Measurements from ENCODE around the gene DECR2. TPM values are rescaled to one million over a fixed set of nuclear protein-coding genes. Genes with fewer than 3 reads are reported as not detected.
A peak's percentile ranks its signal among the peaks of the same experiment; 100 is the strongest.

Gene DECR2
- polyA plus RNA-seq, 3 donors, result 5.7 to 12.8 (median 8.7) TPM

- H4K20me1 ChIP-seq (ENCODE audit: insufficient read depth, low read length), result no peaks in the 10 kb centered on the region
- H3K9me3 Mint-ChIP-seq, result no peaks in the 10 kb centered on the region
- peak overlapping the region; percentile 85 to 89 for H3K4me3 Mint-ChIP-seq
- peaks cover 44 to 77% of the 10 kb centered on the region in 2 donors for H3K36me3 Mint-ChIP-seq
- intact Hi-C loops (cut with micrococcal nuclease), result no loop called here
- no peak for DNase-seq
- no peak for TF ChIP-seq CTCF (IDR thresholded peaks at IDR 0.05)
- peak overlapping the region; percentile 47 to 66 for H3K27ac ChIP-seq (ENCODE audit: low read depth in 1 of 2, low read length in 2 of 2)
- H3K4me1 ChIP-seq (ENCODE audit: control insufficient read depth in 1 of 2, insufficient read depth in 2 of 2, low read length in 2 of 2), result peaks cover 17 to 20% of the 10 kb centered on the region in 2 donors
- peak overlapping the region; percentile 27 for H3K9ac ChIP-seq (ENCODE audit: insufficient read depth, low read length, poor library complexity, severe bottlenecking)
- H3K4me2 ChIP-seq (replicated peaks; ENCODE audit: extremely low read depth, low read length, poor library complexity, severe bottlenecking), result peak overlapping the region; percentile 79
- H3K27me3 ChIP-seq (ENCODE audit: control insufficient read depth in 2 of 2, insufficient read depth in 2 of 2, low read length in 2 of 2), result no peaks in the 10 kb centered on the region
- H3K36me3 ChIP-seq (replicated peaks in 1 of 2; ENCODE audit: control insufficient read depth in 1 of 2, insufficient read depth in 2 of 2, low read length in 2 of 2), result peaks cover 59 to 77% of the 10 kb centered on the region in 2 donors
- H2AFZ ChIP-seq (ENCODE audit: insufficient read depth, low read depth, low read length, poor library complexity, severe bottlenecking), result peak overlapping the region; percentile 65
- WGBS (ENCODE audit: insufficient coverage), result 53% methylated on average over 9 of the region's 10 CpGs
- H3K4me3 ChIP-seq (replicated peaks in 1 of 3; ENCODE audit: low read depth in 2 of 3, low read length in 3 of 3), result peak overlapping the region in 2 of 3 experiments; percentile 14 to 71
- H3K4me1 Mint-ChIP-seq, result peaks cover 18% of the 10 kb centered on the region
- peaks cover 3% of the 10 kb centered on the region for H3K79me2 ChIP-seq (ENCODE audit: insufficient read depth, low read length)
- peak overlapping the region in 5 of 7 donors; percentile 61 to 90 (median 73) for H3K27ac Mint-ChIP-seq
- H3K9me3 ChIP-seq (replicated peaks in 1 of 2; ENCODE audit: control insufficient read depth in 1 of 2, insufficient read depth in 1 of 2, low read length in 2 of 2), result no peaks in the 10 kb centered on the region
- peaks cover 0 to 6% (median 4%) of the 10 kb centered on the region in 3 donors for H3K27me3 Mint-ChIP-seq (ENCODE audit: low read depth in 3 of 3)
These were observed 30.6 kb upstream of the DECR2 start for GRCh38 chr16:370979-371514.

DNA sequence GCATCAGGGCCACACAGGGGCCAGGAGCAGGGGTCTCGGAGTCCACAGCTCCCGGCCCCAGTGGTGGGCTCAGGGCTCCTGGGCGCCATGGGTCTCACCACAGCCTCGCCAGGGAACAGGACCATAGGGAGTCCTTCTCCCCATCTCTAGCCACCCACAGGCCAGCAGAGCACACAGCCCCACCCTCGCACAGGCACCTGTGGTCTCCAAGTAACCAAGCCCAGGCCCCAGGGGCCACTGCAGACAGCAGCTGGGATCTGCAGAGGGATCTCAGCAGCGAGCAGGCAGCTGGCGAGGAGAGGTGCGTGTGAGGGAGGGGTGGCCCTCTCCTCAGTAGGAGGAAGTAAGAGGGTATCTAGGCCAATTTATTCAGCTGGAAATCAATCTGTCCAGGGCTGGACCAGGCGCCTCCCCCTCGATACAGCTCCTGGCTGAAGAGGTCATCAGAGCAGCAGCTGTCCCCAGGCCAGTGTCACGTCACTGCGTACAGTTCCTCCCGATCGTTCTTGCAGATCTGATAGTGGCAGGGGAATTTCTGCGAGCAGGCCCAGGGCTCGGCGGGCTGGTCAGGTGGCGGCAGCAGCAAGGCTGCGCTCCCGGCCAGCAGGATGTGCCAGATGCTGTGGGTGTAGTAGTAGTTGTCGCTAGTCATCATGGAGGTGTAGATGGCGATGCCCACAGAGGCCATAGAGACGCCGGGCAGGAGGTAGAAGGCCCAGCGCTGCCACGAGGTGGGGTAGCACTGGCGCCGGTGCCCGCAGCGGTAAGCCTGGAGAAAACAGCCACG is 30.0 kb upstream of the DECR2 start:
- H3K79me2 ChIP-seq (ENCODE audit: insufficient read depth, low read length), result peaks cover 3% of the 10 kb centered on the region
- H3K9ac ChIP-seq (ENCODE audit: insufficient read depth, low read length, poor library complexity, severe bottlenecking), result no peak overlapping the region
- no peak for TF ChIP-seq CTCF (IDR thresholded peaks at IDR 0.05)
- H3K27me3 ChIP-seq (ENCODE audit: control insufficient read depth in 2 of 2, insufficient read depth in 2 of 2, low read length in 2 of 2), result no peaks in the 10 kb centered on the region
- no peaks in the 10 kb centered on the region for H4K20me1 ChIP-seq (ENCODE audit: insufficient read depth, low read length)
- no peak overlapping the region for H3K4me3 ChIP-seq (replicated peaks in 1 of 3; ENCODE audit: low read depth in 2 of 3, low read length in 3 of 3)
- no peaks in the 10 kb centered on the region for H3K9me3 ChIP-seq (replicated peaks in 1 of 2; ENCODE audit: control insufficient read depth in 1 of 2, insufficient read depth in 1 of 2, low read length in 2 of 2)
- no peak overlapping the region for H3K4me3 Mint-ChIP-seq
- peaks cover 44 to 78% of the 10 kb centered on the region in 2 donors for H3K36me3 Mint-ChIP-seq
- DNase-seq, result no peak
- H3K27me3 Mint-ChIP-seq (ENCODE audit: low read depth in 3 of 3), result peaks cover 0 to 6% (median 4%) of the 10 kb centered on the region in 3 donors
- peaks cover 64 to 77% of the 10 kb centered on the region in 2 donors for H3K36me3 ChIP-seq (replicated peaks in 1 of 2; ENCODE audit: control insufficient read depth in 1 of 2, insufficient read depth in 2 of 2, low read length in 2 of 2)
- intact Hi-C loops (cut with micrococcal nuclease), result no loop called here
- H3K27ac ChIP-seq (ENCODE audit: low read depth in 1 of 2, low read length in 2 of 2), result no peak overlapping the region
- H3K4me2 ChIP-seq (replicated peaks; ENCODE audit: extremely low read depth, low read length, poor library complexity, severe bottlenecking), result no peak overlapping the region
- H3K4me1 Mint-ChIP-seq, result peaks cover 18% of the 10 kb centered on the region
- no peaks in the 10 kb centered on the region for H3K9me3 Mint-ChIP-seq
- H2AFZ ChIP-seq (ENCODE audit: insufficient read depth, low read depth, low read length, poor library complexity, severe bottlenecking), result no peak overlapping the region
- WGBS (ENCODE audit: insufficient coverage), result 93% methylated on average over 24 of the region's 31 CpGs
- H3K4me1 ChIP-seq (ENCODE audit: control insufficient read depth in 1 of 2, insufficient read depth in 2 of 2, low read length in 2 of 2), result peaks cover 17 to 20% of the 10 kb centered on the region in 2 donors
- peak overlapping the region in 1 of 7 donors; percentile 60 for H3K27ac Mint-ChIP-seq
